Stimulated activated CD4-positive, alpha-beta T cell treated with anti-CD3 and anti-CD28 coated beads, Interleukin-1b, Interleukin-23, amount 100 ng/mL, for 4 hours (primary cell): ENCODE data around the gene PRRC2B.
"Not testable (repeated sequence)": the region's sequence is repeated elsewhere in the genome, so short reads cannot be mapped to it uniquely, and the experiment has no call there.

Experiments used
- DNase-seq, 2 donors: peaks; one replicate each; pipeline ENCODE4 v3.0.0-alpha.2; 2020; ENCODE audit warnings: low read depth in 2 of 2

The PRRC2B gene

DNA sequence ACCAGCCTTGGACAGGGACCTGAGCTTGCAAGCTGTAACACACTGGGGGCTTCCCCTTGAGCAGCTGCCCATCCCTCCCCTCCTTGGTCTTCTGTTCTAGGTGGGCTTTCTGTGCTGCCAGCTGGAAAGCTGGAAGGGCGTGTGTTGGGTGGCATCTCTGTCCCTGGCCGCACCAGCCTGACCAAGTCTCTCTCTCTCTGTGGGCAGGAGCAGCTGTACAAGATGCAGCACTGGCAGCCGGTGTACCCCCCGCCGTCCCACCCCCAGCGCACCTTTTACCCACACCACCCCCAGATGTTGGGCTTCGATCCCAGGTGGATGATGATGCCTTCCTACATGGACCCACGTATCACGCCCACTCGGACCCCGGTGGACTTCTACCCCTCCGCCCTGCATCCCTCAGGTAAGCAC, 76.7 kb downstream of the PRRC2B start:
- no peak for DNase-seq

DNA sequence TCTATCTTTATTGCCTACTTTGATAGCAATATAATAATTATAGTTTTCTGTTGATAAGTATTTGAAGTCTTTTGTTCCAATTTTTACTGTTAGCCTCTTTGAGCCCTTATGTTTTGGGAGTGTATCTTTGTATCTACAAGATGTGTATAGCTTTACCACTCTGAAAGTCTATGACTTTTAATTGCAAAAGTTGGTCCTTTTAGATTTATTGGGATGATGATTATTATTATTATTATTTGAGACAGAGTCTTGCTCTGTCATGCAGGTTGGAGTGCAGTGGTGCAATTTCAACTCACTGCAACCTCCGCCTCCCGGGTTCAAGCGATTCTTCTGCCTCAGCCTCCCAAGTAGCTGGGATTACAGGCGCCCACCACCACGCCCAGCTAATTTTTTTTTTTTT, 78.2 kb downstream of the PRRC2B start:
- DNase-seq, result not testable (repeated sequence)

DNA sequence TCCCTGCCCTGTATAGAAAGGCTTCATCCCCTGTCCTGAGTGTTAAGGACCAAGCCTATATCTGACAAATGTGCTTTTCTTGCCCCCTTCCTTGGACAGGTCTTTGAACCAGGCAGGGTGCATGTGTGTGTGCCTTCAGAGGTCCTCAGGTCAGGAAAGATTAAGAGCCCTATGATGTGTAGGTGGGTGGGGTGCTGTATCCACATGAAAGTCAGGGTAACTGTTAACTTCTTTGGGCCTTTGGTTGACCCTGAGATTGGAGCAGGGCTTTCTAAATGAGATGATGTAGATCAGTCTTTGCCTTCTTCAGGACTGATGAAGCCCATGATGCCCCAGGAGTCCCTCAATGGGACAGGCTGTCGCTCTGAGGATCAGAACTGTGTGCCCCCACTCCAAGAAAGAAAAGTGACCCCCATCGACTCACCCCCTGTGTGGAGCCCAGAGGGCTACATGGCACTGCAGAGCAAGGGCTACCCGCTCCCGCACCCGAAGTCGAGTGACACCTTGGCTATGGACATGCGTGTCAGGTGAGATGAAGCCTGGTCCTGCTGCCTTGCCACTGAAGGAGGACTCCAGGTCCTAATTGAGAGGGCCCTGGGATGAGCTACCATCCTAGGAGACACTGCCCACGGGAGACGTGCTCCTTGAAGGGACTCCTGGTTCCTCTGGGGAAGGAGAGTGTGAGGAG, 79.5 kb downstream of the PRRC2B start:
- no peak for DNase-seq

DNA sequence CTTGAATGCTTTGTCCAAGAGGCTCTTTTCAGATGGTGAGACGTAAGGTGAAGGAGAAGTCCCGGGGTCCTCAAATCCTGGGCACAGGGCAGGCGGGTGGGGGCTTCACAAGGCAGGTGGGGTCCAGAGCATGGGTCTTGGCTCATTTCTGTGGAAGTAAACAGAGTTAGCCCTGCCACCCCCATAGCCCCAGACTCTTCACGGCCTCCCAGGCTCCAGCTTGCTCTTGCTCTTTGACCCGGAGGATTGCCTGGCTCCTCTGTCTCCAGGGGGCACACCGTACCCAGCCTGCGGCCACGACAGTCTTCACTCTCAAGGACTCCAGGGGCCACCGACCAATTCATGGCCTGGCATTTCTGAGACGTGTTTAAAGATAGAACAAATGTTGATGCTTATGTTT, 80.0 kb downstream of the PRRC2B start:
- no peak for DNase-seq

DNA sequence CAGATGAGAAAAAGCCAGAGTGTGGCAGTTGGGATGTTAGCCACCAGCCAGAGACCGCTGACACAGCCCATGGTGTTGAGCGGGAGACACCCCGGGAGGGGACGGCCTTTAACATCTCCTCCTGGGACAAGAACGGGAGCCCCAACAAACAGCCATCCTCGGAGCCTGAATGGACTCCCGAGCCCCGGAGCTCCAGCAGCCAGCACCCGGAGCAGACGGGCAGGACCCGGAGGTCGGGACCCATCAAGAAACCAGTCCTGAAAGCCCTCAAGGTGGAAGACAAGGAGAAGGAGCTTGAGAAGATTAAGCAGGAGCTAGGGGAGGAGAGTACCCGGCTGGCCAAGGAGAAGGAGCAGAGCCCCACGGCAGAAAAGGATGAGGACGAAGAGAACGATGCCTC, 80.8 kb downstream of the PRRC2B start:
- DNase-seq, result no peak

DNA sequence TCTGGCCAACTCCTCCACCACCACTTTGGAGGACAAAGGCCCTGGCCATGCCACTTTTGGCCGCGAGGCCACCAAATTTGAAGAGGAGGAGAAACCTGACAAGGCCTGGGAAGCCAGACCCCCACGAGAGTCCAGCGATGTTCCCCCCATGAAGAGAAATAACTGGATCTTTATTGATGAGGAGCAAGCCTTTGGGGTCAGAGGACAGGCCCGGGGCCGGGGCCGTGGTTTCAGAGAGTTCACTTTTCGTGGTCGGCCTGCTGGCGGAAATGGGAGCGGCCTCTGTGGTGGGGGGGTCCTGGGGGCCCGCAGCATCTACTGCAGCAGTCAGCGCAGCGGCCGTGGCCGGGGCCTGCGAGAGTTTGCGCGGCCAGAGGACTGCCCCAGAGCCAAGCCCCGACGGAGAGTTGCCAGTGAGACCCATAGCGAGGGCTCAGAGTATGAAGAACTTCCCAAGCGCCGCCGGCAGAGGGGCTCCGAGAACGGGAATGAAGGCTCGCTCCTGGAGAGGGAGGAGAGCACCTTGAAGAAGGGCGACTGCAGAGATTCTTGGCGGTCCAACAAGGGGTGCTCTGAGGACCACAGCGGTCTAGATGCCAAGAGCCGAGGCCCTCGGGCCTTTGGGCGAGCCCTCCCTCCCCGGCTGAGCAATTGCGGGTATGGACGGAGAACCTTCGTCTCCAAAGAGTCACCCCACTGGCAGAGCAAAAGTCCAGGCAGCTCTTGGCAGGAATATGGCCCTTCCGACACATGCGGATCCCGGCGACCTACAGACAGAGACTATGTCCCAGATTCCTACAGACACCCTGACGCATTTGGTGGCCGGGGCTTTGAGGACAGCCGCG, 81.4 kb downstream of the PRRC2B start:
- DNase-seq, result no peak

DNA sequence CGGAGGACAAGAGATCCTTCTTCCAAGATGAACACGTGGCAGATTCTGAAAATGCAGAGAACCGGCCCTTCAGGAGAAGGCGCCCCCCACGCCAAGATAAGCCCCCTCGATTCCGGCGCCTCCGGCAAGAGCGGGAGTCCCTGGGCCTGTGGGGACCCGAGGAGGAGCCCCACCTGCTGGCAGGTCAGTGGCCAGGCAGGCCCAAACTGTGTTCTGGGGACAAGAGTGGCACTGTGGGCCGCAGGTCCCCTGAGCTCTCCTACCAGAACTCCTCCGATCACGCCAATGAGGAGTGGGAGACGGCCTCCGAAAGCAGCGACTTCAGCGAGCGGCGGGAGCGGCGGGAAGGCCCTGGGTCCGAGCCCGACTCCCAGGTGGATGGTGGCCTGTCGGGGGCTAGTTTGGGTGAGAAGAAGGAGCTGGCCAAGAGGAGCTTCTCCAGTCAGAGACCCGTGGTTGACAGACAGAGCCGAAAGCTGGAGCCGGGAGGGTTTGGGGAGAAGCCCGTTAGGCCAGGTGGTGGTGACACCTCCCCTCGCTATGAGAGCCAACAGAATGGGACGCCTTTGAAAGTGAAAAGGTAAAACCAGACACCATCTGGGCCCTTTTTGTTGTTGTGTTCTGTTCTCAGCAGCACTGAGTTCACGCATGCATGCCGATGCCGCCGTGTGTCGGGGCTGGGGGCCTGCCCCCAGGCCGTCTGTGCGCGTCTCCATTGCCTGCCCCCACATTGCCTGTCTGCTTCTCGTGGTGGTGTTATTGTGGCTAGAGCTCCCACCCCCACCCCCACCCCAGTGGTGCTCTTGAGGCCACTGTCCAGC, 82.3 kb downstream of the PRRC2B start:
- DNase-seq, result no peak

DNA sequence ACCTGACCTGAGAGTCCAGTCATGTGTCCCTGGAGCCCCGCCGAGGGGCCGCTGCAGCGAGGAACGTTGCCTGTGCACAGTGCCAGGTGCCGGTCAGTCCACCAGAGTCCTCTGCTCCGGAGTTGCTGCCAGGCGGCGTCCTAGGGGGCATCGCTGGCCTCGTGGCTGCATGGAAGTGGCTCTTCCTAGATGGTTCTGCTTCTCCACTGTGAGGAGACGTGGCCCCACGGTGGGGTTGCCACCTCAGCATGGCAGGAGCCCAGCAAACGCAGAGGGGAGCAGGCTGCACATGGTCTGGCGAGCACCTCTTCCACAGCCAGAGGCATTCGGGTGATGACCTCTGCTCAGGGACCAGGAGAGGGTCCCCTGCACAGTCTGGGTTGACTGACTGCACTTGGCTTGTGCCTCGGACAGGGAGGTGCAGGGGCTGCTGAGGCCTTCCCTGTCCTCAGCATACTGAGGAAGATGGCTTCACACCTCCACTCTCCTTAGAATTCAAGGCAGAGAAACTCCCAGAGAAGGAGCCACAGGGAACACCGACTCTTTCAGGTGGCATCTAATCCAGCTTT, 83.0 kb downstream of the PRRC2B start:
- no peak for DNase-seq

DNA sequence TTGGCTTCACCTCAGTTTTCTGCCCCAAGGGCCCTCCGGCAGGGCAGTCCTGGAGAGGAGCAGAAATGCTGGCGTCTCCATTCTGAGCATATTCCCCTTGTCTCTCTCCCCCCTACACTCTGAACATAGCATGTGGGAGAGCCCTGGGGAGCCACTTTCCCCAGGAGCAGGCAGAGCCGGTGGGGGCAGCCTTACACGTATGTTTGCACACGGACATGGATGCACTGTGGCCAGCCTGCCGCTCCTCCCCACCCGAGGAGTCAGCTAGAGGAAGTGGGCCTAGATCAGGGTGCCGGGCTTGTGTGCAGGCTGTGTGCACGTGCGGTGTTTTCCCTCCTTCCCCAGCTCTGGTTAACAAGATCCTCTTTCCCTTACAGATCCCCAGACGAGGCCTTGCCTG, 83.5 kb downstream of the PRRC2B start:
- no peak for DNase-seq

DNA sequence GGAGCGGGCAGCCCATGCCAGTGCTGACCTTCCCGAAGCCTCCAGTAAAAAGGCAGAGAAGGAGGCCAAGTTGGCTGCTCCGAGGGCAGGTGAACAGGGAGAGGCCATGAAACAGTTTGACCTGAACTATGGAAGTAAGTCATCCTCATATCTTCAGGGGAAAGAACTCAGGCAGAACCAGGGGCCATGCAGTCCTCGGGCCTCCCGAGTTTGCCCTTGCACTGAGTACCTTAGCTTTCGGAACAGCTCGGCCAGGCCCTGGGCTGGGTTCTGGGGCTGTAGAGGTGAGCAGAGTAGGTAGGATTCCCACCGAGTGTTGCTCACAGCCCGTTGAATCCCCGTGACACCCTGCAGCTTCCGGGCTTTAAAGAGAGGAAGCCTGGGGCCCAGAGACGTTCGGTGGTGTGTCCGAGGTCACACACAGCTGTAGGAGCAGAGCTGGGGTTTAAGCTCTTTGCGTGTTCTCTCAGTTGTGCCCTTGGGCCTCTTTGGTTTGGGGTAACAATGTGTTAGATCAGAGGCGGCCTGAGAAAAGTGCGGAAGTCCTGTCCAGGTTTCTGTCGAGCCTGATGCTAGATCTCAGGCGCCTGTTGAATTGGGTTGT, 84.0 kb downstream of the PRRC2B start:
- DNase-seq, result no peak

DNA sequence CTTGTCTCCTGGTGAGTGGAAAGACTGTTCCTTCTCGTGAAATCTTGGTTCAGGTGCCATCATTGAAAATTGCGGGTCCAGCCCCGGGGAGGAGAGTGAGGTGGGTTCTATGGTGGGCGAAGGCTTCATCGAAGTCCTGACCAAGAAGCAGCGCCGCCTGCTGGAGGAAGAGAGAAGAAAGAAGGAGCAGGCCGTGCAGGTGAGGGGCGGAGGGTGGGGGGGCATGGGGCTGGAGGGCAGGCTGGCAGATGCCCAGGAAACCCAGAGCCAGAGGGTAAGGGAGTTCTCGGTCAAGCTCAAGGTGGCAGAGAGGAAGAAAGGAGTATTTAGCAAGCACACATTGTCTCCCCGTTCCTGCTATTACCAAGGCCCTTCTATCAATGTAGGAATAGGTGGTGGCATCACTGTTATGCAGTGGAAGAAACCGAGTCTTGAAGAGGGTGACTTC, 84.6 kb downstream of the PRRC2B start:
- peak; percentile 34 to 55 for DNase-seq

DNA sequence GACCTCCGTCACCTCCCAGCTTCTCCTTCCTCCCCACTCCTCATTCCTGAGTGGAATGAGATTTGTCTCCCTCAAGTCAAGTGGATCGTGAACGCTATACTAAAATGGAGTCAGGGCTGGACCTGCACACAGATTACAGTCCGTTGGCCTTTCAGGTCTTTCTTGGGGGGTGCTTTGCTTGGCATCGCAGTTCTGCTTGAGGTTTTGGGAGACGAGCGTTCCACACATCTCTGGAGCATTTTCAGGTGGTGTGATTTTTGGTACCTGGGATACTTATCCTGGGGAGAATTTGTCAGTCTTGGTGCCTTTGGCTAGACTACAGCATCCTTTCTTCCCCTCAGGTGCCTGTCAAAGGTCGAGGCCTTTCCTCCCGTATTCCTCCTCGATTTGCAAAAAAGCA, 85.0 kb downstream of the PRRC2B start:
- no peak for DNase-seq

DNA sequence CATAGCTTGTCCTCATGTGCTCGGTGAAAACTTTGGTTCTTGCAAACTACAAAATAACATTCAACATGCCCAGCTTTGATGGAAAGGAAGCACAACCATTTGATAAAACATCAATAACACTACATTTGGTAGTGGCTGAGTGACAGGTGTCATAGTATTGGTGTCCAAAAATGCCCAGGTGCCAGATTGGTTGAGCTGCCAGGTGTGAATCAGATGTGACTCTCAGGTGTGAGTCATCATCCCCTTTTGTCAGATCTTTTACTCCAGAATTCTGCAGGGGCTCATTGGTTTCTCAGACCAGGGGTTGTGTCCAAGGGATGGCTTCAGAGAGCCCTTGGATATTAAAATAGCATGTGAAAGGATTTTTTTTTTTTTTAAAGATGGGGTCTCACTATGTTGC, 86.4 kb downstream of the PRRC2B start:
- no peak for DNase-seq

DNA sequence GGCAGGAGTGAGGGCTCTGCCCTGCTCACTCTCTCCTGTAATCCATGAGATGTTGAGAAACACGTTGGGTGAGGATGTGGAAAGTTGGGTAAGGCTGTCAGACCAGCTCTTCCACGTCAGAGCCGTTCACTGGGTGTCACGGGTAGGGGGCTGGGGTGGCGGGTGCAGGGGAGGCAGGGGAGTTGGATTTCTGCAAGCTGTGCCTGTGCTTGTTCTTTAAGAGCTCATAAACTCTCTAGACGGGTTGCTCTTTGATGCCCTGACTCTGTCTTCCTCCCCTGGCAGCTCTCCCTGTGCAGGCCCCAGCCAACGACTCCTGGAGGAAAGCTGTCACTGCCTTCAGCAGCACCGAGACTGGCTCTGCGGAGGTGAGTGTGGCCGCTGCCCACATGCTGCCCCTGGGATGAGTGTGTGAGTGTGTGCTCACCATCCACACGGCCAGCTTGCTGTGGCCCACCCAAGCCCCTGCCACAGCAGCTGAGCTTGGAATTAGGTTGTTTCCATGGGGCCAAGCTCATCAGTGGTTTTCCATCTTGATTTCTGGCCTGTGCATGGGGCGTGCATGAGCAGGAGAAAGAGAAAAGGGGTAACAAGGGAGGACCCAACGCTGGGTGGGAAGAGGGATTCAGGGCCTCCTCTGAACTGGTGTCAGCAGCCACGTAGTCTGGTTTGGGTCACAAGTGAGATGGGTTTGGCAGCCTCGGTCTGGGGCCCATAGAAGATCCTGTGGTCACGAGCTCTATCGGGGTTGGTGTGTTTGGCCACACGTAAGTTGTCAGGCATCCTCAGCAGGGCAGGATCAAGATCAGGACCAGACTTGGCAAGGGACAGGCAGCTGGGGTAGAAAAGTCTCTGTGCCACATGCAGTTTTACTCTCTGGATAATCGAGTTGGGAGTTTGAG, 87.8 kb downstream of the PRRC2B start:
- DNase-seq, result no peak

DNA sequence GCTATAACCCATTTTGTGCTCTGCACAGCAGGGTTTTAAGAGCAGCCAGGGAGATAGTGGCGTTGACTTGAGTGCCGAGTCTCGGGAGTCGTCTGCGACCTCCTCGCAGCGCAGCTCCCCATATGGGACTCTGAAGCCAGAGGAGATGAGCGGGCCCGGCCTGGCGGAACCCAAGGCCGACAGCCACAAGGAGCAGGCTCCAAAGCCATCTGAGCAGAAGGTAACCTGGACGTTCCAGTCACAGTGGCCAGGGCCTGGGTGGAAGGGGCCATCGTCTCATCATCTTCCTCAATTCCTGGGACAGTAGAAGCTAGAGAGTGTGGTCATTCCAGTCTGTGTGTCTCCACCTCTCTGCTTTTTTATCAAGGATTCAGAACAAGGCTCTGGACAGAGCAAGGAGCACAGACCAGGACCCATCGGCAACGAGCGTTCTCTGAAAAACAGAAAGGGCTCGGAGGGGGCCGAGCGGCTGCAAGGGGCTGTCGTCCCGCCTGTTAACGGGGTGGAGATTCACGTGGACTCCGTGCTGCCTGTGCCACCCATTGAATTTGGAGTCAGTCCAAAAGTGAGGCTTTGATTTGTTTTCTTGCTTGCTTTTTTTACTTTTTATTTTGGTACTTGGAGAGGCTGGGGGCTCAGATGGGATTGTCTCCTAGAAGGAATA, 88.6 kb downstream of the PRRC2B start:
- no peak for DNase-seq

DNA sequence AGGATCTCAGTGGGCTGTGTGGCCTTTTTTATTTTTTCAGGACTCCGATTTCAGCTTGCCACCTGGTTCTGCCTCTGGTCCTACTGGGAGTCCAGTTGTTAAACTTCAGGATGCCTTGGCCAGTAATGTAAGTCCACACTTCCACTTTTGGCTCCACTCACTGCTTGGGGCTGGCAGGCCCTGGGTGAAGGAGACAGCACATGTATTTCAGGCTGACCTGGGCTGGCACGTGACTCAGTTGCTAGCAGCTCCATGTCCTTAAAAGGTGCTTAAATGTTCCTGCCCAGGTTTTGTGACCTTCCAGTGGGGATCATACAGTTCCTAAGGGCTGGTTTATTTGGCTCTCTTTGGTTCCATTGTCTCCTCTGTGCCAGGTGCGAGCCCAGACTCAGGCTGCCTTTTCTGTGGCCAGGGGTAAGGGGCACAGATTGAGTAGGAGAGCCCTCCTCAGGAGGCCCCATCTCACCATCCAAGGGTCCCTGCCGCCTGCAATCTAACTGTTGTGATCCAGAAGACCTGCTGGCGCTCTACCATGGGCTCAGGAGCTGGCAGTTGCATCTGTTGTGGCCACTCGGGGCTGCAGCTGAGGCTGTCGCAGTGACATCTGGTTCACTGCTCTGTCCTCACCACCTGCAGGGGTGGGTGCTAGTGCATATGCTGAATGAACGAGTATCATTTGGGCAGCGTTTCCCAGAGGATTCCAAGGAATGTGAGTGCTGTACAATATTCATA, 89.6 kb downstream of the PRRC2B start:
- DNase-seq, result no peak

DNA sequence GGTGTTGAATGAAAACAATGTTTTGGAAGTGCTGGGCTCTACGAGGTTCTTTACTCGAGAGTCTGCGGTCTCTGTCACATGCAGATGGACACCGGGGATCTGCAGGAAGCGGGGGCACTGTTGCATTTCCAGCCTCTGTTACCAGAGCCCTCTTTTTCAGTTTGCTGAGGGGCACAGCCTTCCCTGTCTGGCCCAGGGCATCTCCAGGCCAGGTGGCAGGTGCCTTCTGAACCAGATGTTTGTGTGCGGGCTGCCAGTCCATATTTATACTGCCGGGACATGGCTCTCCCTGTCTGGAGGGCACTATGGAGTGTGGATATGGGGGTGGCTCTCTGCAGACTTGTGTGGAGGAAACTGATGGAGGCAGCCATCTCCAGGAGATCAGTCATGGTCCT, 90.2 kb downstream of the PRRC2B start:
- DNase-seq, result no peak

DNA sequence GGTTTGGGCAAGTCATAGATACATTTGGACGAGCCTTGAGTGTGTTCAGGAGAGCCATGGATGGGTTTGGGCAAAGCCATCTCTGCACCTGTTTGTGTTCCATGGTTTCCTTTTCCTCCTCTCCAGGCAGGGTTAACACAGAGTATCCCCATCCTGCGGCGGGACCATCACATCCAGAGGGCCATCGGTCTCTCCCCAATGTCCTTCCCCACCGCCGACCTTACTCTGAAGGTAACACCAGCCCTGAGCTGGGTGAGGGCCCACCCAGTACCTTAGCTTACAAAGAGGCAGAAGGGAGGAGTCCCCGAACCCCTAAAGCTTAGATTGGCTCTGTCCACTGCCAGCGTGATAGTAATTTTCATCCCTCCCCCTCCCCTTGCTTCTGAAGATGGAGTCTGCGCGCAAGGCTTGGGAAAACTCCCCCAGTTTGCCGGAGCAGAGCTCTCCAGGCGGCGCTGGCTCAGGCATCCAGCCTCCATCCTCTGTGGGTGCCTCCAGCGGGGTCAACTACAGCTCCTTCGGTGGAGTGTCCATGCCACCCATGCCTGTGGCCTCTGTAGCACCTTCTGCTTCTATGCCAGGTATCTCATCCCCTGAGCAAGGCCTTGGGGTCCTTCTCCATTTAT, 90.8 kb downstream of the PRRC2B start:
- DNase-seq, result no peak

DNA sequence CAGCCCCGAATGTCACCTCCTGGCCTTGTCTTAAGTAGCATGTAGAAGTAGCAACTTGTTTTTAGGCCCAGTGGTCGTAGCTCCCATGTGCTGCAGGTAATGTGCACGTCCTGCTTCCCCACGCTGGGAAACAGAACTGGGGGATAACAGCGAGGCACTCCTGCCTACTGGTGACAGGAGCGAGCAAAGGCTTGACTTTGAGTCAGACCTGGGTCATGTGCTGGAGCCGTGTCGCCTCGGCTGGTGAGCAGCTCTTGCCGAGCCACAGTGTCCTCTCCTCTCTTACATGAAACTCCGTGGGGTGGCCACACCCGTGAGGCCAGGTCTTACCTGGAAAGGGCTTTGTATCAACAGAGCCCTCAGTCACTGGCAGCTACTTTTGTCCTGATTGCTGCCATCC, 91.3 kb downstream of the PRRC2B start:
- DNase-seq, result no peak
